ENCODE results near the gene ST3GAL4. TPM values are rescaled to one million over a fixed set of nuclear protein-coding genes. Genes with fewer than 3 reads are reported as not detected.
A peak's percentile ranks its signal among the peaks of the same experiment; 100 is the strongest.

Gene ST3GAL4
- total RNA-seq, 1 donor from 2014 or later: 45.1 TPM

GRCh38 chr11:126438691-126439090 lies 83.2 kb downstream of the ST3GAL4 start:
- DNase-seq (ENCODE audit: missing footprints) (no peak), ATAC-seq (peak; percentile 27)
- intact Hi-C loops (cut with DNase I): loop anchor here (5.0 to 10.0 kb wide), 2 partner anchors 91 to 234 kb away; no protein-coding TSS in a partner anchor

- DNase-seq (ENCODE audit: missing footprints): no peak
- ATAC-seq: no peak
- intact Hi-C loops (cut with DNase I): loop anchor here (2.0 to 5.0 kb wide), 4 partner anchors 129 to 1052 kb away; no protein-coding TSS in a partner anchor
Observed at GRCh38 chr11:126440276-126440675, 84.8 kb downstream of the ST3GAL4 start.

GRCh38 chr11:126440792-126441514 lies 85.5 kb downstream of the ST3GAL4 start:
- DNase-seq (ENCODE audit: missing footprints) (peak; percentile 89), ATAC-seq (peak; percentile 62)
- intact Hi-C loops (cut with DNase I): loop anchor here (1.0 to 5.0 kb wide), 5 partner anchors 39 to 1051 kb away; no protein-coding TSS in a partner anchor

- intact Hi-C loops (cut with DNase I): loop anchor here (5.0 kb wide), 2 partner anchors 549 to 1049 kb away; no protein-coding TSS in a partner anchor
- ATAC-seq: no peak
Observed at GRCh38 chr11:126443120-126443519, 87.6 kb downstream of the ST3GAL4 start.

GRCh38 chr11:126444072-126444471 lies 88.6 kb downstream of the ST3GAL4 start:
- no peak for ATAC-seq
- intact Hi-C loops (cut with DNase I): loop anchor here (5.0 kb wide), 2 partner anchors 548 to 1048 kb away; no protein-coding TSS in a partner anchor
- DNase-seq (ENCODE audit: missing footprints): no peak

More at GRCh38 chr11:126443120-126443519, 87.6 kb downstream of the ST3GAL4 start:
- DNase-seq (ENCODE audit: missing footprints): no peak

GRCh38 chr11:126446581-126446980 lies 91.1 kb downstream of the ST3GAL4 start:
- DNase-seq (ENCODE audit: missing footprints) (no peak), ATAC-seq (no peak)
- intact Hi-C loops (cut with DNase I): no loop called here

GRCh38 chr11:126450198-126450597 lies 94.7 kb downstream of the ST3GAL4 start:
- intact Hi-C loops (cut with DNase I): no loop called here
- no peak for DNase-seq (ENCODE audit: missing footprints)
- ATAC-seq: no peak

- DNase-seq (ENCODE audit: missing footprints): no peak
- intact Hi-C loops (cut with DNase I): no loop called here
- ATAC-seq: no peak
Observed at GRCh38 chr11:126450806-126451205, 95.3 kb downstream of the ST3GAL4 start.

- intact Hi-C loops (cut with DNase I): no loop called here
- DNase-seq (ENCODE audit: missing footprints) (no peak), ATAC-seq (no peak)
Observed at GRCh38 chr11:126451211-126451802, 95.8 kb downstream of the ST3GAL4 start.

- no peak for DNase-seq (ENCODE audit: missing footprints)
- peak; percentile 44 for ATAC-seq
- intact Hi-C loops (cut with DNase I): no loop called here
Observed at GRCh38 chr11:126452241-126453101, 97.0 kb downstream of the ST3GAL4 start.

GRCh38 chr11:126456089-126456488 lies 100.6 kb downstream of the ST3GAL4 start:
- ATAC-seq: no peak
- intact Hi-C loops (cut with DNase I): no loop called here
- no peak for DNase-seq (ENCODE audit: missing footprints)

- ATAC-seq (no peak), DNase-seq (ENCODE audit: missing footprints) (no peak)
- intact Hi-C loops (cut with DNase I): no loop called here
Observed at GRCh38 chr11:126456783-126457542, 101.5 kb downstream of the ST3GAL4 start.

GRCh38 chr11:126457817-126458216 lies 102.3 kb downstream of the ST3GAL4 start:
- DNase-seq (ENCODE audit: missing footprints) (no peak), ATAC-seq (no peak)
- intact Hi-C loops (cut with DNase I): no loop called here

- intact Hi-C loops (cut with DNase I): no loop called here
- DNase-seq (ENCODE audit: missing footprints) (peak; percentile 55), ATAC-seq (peak; percentile 39)
Observed at GRCh38 chr11:126459691-126460281, 104.3 kb downstream of the ST3GAL4 start.

- intact Hi-C loops (cut with DNase I): no loop called here
- DNase-seq (ENCODE audit: missing footprints) (peak; percentile 33), ATAC-seq (peak; percentile 17)
Observed at GRCh38 chr11:126460417-126461095, 105.1 kb downstream of the ST3GAL4 start.

- intact Hi-C loops (cut with DNase I): no loop called here
- no peak for ATAC-seq
- DNase-seq (ENCODE audit: missing footprints): peak; percentile 51
Observed at GRCh38 chr11:126461096-126461440, 105.6 kb downstream of the ST3GAL4 start.

GRCh38 chr11:126461996-126462395 lies 106.5 kb downstream of the ST3GAL4 start:
- ATAC-seq (no peak), DNase-seq (ENCODE audit: missing footprints) (no peak)
- intact Hi-C loops (cut with DNase I): no loop called here

- no peak for DNase-seq (ENCODE audit: missing footprints)
- ATAC-seq: no peak
- intact Hi-C loops (cut with DNase I): no loop called here
Observed at GRCh38 chr11:126462422-126462821, 106.9 kb downstream of the ST3GAL4 start.

Data from Right ventricle myocardium inferior (tissue), 1 donor.